ENCODE results near the gene FAM114A2. TPM values are rescaled to one million over a fixed set of nuclear protein-coding genes. Genes with fewer than 3 reads are reported as not detected.
A peak's percentile ranks its signal among the peaks of the same experiment; 100 is the strongest.

The FAM114A2 gene
- total RNA-seq, 1 donor from 2014 or later: 23.6 TPM

DNA sequence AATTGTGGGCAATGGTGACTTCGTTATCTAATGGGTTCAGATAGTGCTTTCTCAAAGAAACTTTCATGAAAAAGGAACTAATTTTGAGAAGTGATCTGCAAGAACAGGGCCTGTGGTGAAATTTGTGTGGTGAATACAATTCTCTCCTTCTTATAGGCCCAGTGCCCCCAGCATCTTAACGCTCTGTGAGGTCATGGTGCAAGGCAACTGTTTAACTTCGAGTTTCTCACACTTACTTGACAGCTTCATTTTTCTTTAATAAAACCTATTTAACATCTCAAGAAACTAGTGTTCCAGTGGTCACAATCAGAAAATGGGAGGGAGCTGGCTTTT is 69.2 kb downstream of the FAM114A2 start:
- TF ChIP-seq, protein P1, sequence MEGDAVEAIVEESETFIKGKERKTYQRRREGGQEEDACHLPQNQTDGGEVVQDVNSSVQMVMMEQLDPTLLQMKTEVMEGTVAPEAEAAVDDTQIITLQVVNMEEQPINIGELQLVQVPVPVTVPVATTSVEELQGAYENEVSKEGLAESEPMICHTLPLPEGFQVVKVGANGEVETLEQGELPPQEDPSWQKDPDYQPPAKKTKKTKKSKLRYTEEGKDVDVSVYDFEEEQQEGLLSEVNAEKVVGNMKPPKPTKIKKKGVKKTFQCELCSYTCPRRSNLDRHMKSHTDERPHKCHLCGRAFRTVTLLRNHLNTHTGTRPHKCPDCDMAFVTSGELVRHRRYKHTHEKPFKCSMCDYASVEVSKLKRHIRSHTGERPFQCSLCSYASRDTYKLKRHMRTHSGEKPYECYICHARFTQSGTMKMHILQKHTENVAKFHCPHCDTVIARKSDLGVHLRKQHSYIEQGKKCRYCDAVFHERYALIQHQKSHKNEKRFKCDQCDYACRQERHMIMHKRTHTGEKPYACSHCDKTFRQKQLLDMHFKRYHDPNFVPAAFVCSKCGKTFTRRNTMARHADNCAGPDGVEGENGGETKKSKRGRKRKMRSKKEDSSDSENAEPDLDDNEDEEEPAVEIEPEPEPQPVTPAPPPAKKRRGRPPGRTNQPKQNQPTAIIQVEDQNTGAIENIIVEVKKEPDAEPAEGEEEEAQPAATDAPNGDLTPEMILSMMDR (IDR thresholded peaks at IDR 0.05; ENCODE audit: unreplicated experiment): no peak
- no peak overlapping the region for H3K27ac Mint-ChIP-seq
- no peaks in the 10 kb centered on the region for H3K4me1 Mint-ChIP-seq (ENCODE audit: low read depth)
- peaks cover 14% of the 10 kb centered on the region for H3K27me3 Mint-ChIP-seq
- no peak for DNase-seq (ENCODE audit: low spot score, unreplicated experiment)
- H3K4me3 Mint-ChIP-seq (ENCODE audit: low read depth): no peak overlapping the region
- no peaks in the 10 kb centered on the region for H3K36me3 Mint-ChIP-seq (ENCODE audit: insufficient read depth)
- H3K9me3 Mint-ChIP-seq (ENCODE audit: low read depth): no peaks in the 10 kb centered on the region

DNA sequence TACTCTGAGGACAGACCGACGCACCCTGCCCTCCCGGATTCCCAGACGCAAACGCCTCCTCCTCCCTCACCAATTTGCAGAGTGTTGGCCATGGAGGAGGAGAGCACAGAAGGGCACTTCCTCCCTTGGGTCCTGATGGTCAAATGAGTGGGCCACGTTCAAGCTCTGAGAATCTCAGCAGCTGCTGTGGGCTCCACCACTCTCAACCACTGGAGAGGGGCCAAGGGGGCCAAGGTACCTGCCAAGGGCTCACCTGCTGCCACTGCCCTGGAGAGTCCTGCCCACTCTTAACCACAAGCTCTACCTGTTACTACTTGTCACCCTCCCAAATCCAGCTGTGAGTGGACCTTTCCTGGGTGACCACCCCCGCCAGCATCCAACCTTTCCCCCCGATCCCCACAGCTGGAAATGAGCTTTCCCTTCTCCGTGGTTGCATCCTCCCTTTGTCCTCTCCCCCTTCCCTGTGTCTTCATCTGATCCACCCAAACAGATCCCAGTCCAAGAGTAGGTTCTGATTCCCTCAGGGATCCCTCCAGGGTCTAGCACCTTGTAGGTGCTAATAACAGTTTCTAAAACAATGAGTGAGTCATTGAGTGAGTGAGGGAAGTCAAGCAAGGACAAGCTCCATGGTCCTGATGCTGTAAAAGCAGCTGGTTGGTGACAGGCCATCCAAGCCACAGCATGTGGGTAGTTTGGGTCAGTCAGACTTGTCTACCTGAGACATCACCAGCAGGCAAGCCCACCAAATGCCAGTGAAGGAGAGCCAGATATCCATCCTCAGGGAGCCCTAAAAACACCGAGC is 69.7 kb downstream of the FAM114A2 start:
- H3K27me3 Mint-ChIP-seq: peaks cover 14% of the 10 kb centered on the region
- H3K36me3 Mint-ChIP-seq (ENCODE audit: insufficient read depth): no peaks in the 10 kb centered on the region
- no peak for DNase-seq (ENCODE audit: low spot score, unreplicated experiment)
- no peak overlapping the region for H3K27ac Mint-ChIP-seq
- no peaks in the 10 kb centered on the region for H3K9me3 Mint-ChIP-seq (ENCODE audit: low read depth)
- TF ChIP-seq, protein P1 (IDR thresholded peaks at IDR 0.05; ENCODE audit: unreplicated experiment): no peak
- H3K4me1 Mint-ChIP-seq (ENCODE audit: low read depth): no peaks in the 10 kb centered on the region
- H3K4me3 Mint-ChIP-seq (ENCODE audit: low read depth): no peak overlapping the region

DNA sequence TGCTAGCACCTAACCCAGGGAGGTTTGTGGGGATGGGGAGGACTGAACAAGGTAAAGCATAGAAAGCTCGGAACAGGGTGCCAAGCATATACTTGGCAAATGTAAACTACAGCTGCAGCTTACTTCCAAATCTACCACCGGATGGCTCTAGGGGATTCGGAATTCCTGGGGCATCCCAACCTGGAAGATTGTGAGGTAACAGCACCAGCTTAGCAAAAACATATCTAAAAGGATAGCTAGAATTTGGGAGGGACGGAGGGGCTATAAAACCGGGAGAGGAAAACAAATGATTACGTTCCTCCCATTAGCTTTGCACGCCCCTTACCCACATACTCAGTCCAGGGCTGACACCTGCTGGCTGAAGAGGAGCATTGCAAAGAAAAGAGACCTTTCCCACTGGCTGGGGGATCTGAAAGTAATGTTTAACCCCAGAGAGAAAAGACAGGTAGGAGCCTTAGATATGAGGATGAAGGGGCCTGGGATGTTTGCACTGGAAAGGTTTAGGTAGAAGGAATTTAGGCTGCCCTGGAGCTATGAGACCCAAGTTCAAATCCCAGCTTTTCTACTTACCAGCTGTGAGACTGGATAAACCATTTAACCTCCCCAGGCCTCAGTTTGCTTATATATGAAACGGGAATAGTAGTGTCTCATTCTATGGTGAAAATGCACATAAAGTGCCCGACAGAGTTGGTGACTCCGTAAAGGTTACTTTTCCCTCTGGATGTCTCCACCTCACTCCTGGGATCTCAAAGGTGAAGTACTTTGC is 73.6 kb downstream of the FAM114A2 start:
- no peaks in the 10 kb centered on the region for H3K9me3 Mint-ChIP-seq (ENCODE audit: low read depth)
- TF ChIP-seq, protein P1 (IDR thresholded peaks at IDR 0.05; ENCODE audit: unreplicated experiment): peak; percentile 98
- H3K36me3 Mint-ChIP-seq (ENCODE audit: insufficient read depth): no peaks in the 10 kb centered on the region
- peak overlapping the region; percentile 56 for H3K4me3 Mint-ChIP-seq (ENCODE audit: low read depth)
- H3K27me3 Mint-ChIP-seq: peaks cover 3% of the 10 kb centered on the region
- DNase-seq (ENCODE audit: low spot score, unreplicated experiment): peak; percentile 58
- H3K27ac Mint-ChIP-seq: no peak overlapping the region
- no peaks in the 10 kb centered on the region for H3K4me1 Mint-ChIP-seq (ENCODE audit: low read depth)

DNA sequence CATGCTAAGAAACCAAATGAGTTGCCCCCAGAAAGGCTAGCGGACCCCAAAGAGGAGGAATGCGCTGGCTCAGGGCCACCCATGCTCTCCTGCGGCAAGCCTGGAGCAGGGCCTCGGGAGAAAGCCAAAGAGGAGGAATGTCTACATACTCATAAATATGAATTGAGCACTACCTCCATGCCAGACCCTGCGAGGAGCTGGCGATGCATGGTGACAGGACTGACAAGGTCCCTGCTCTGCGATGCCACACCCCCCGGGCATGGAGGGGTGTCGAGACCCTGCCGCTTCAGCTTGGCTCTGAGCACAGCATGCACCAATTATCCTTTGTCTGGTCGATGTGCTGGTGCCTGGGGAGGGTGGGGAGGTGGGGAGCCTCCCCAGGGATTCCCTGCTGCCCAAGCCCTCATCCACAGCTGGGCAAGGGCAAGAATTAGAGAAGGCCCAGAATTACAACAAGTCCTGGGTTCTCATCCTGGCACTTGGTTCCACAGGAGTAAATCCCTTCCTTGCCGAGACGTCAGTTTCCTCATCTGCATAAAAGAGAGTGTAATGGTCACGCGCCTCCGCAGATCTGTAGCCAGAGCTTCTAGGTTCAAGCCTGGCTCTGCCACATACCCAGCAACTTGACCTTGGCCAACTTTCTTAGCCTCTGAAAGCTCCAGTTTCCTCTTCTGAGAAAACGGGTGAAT is 74.4 kb downstream of the FAM114A2 start:
- Mint-ChIP-seq H3K4me3 (ENCODE audit: low read depth) (no peak overlapping the region), H3K36me3 (ENCODE audit: insufficient read depth) (no peaks in the 10 kb centered on the region), H3K27me3 (peaks cover 8% of the 10 kb centered on the region), H3K27ac (no peak overlapping the region), H3K4me1 (ENCODE audit: low read depth) (peaks cover 4% of the 10 kb centered on the region), H3K9me3 (ENCODE audit: low read depth) (no peaks in the 10 kb centered on the region)
- no peak for DNase-seq (ENCODE audit: low spot score, unreplicated experiment)
- TF ChIP-seq, protein P1 (IDR thresholded peaks at IDR 0.05; ENCODE audit: unreplicated experiment): no peak
